NCI-H2107 treated with DMSO at 0.1 percent for 48 hours (cell line): Measurements from ENCODE around the gene REEP1.

Experiments used
- DNase-seq: peaks from one replicate; lab custom pipeline; 2025; ENCODE audit not compliant: unreplicated experiment; lab: John Stamatoyannopoulos, UW

The REEP1 gene

GRCh38 chr2:86284401-86284841 lies 53.0 kb downstream of the REEP1 start:
- no peak for DNase-seq

GRCh38 chr2:86283411-86284030 lies 53.9 kb downstream of the REEP1 start:
- DNase-seq = no peak

GRCh38 chr2:86281066-86281700 lies 56.2 kb downstream of the REEP1 start:
- no peak for DNase-seq

GRCh38 chr2:86280191-86280667 lies 57.2 kb downstream of the REEP1 start:
- DNase-seq = no peak

GRCh38 chr2:86275962-86276361 lies 61.5 kb downstream of the REEP1 start:
- DNase-seq = no peak

- DNase-seq = no peak
These were observed 62.0 kb downstream of the REEP1 start for GRCh38 chr2:86275384-86275799.

- no peak for DNase-seq
These were observed 62.5 kb downstream of the REEP1 start for GRCh38 chr2:86274918-86275275.

DNA sequence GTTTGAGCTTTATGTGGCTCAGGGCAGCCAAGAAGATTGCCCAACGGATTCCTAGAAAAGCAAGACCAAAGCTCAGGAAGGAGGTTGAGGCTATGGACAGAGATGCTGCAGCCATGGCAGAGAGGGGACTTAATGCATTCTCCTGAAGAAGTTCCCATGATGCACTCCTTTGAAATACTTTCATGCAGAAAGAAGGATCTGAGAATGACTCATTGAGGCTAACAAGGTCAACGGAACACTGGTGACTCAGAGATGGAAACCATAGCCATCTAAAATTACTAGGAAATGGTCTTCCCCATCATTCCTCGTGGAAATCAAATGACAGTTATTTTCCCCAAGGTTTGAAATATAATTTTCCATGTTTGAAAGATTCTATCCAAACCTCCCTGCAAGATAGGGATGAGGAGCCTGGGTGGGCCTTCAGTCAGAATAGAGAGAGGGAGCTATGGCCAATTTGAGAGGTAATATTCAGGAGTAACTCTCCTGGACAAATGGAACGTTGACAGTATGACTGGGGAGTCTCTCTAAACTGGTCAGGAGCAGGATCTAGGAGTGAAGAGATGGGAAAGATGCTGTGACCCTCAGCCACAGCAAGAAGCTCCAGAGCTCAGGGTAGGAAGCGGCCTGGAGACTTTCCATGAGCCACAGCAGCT lies 63.0 kb downstream of the REEP1 start:
- no peak for DNase-seq

- no peak for DNase-seq
These were observed 65.3 kb downstream of the REEP1 start for GRCh38 chr2:86272111-86272510.

GRCh38 chr2:86271248-86271647 lies 66.2 kb downstream of the REEP1 start:
- no peak for DNase-seq

GRCh38 chr2:86263956-86264355 lies 73.5 kb downstream of the REEP1 start:
- DNase-seq = no peak

GRCh38 chr2:86260978-86261377 lies 76.4 kb downstream of the REEP1 start:
- DNase-seq = no peak

- no peak for DNase-seq
These were observed 79.3 kb downstream of the REEP1 start for GRCh38 chr2:86258106-86258505.

- no peak for DNase-seq
These were observed 80.4 kb downstream of the REEP1 start for GRCh38 chr2:86256982-86257381.

- DNase-seq = no peak
These were observed 81.1 kb downstream of the REEP1 start for GRCh38 chr2:86256300-86256699.

DNA sequence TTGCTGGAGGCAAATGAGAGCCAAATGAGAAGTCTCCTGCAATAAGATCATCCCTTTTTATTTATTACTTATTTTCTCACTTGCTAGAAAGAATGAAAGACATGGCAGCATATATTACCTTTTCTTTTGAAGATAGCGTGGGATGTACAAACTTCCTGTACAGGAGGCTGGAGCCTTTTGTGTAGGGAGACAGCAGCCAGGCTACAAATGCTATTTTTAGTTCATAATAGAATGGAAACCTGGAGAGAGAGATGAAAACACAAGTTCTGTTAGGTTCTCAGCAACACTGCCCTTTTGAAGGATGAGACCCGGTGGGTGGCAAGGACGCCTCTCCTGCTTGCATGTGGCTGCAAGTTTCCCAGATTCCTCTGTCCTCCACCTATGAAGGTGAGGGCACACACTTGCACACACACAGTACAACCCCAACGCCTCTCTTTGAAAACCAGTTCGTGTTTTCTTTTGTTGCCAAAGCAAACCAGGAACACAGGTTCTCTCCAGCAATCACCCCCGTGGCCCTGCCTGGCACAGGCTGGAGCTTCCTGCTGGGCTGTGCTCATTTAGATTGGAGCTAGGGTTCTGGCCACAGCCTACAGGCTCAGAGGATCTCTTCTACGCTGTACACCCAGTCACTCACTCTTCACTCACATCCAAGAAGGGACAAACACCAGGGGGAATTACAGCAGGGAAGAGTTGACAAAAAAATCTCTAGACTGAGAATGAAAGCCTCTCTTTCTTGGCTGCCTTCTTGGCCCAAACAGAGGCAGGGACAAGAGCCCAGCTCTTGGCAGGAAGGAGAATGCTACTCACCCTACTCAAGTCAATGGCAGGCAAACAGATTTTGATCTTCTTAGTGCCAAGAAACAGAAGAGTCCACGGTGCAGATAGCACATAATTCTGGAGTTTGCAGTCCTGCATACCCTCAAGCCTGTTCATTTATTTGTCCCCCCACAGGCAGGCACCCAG lies 82.6 kb downstream of the REEP1 start:
- DNase-seq = no peak

DNA sequence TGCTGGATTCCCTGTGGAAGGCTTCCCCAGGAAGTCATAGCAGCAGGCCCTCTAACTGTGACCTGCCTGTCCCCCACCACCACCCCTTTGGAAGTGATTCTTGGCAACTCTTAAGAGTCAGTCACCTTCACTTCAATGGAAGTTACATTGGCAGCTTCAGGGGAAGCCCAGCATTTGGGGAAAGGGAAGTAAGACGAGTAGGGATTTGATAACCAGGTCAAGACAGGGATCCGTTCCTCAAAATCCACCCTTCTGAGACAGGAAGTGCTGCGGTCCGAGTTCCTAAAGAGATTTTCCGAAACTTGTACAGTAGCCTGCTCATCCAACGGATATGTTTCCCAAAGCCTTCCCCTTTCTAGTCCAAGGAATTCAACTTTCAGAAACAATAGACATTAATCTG lies 84.0 kb downstream of the REEP1 start:
- no peak for DNase-seq

- no peak for DNase-seq
These were observed 85.6 kb downstream of the REEP1 start for GRCh38 chr2:86251840-86252266.

GRCh38 chr2:86249579-86250391 lies 87.6 kb downstream of the REEP1 start:
- DNase-seq = peak; percentile 6

DNA sequence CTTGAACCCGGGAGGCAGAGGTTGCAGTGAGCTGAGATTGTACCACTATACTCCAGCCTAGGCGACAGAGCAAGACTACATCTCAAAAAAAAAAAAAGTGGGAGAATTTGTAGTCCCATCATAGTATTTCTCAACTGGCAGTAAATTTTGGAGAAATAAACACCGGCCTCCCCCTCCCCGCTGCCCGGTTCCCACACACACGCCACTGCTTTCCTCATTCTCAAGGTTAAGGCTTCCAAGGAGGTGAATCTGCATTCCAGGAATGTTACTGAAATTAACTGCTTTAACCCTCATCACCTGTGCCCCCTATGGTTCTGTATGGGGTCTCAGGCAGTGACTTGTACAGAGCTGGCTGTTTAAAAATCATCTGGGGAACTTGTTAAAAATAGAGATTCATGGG lies 88.2 kb downstream of the REEP1 start:
- DNase-seq = no peak
